ENCODE measurements around the gene ATG101.

ATG101 gene

DNA sequence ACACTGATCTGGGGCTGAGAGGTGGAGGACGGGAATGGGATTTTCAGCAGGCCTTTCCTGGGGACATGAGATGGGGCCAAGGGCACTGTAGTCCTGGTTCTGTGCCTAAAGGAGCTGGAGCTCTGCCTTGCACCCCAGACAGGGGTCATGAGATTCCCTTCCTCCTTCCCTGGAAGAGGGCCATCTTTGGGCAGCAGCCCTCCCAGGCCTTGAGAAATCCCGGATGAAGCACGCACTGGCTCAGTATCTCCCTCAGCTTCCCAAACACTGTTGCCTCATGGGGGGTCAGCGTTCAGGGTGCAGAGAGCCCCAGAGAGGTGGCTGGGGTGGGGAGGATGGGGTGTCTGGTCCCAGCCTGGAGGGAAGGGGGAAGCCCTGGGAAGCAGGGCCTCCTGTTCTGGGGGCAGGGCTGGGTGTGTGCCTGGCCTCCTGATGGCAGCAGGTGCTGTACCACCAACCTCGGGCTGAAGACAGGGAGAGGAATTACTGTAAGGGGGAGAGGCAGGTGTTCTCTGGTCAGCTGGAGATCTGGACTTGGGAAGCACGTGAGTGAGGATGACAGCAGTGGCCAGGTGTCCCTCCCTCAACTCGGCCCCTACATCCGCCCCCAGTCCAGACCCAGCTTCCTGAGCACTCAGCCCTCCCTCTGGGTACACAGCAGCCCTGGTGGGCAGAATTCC lies 26.9 kb upstream of the ATG101 start:
- Histone ChIP-seq H3K4me2 (ENCODE audit: low read length) (peak overlapping the region; percentile 91), H3F3A (ENCODE audit: control insufficient read depth, insufficient read depth) (0 out of 2 replicates have a peak, but pooled peaks cover 4% of the 10 kb centered on the region), H3K4me3 (ENCODE audit: low read length) (peak overlapping the region; percentile 71), H3K79me2 (ENCODE audit: control insufficient read depth, low read length) (peaks cover 34% of the 10 kb centered on the region), H3K27me3 (ENCODE audit: control insufficient read depth, low read length) (no peaks in the 10 kb centered on the region), H3K9me3 (ENCODE audit: control insufficient read depth, insufficient read depth, low read length) (no peaks in the 10 kb centered on the region), H4K20me1 (ENCODE audit: control insufficient read depth, insufficient read depth, low read depth, low read length) (no peaks in the 10 kb centered on the region), H3K9me2 (replicated peaks; ENCODE audit: control insufficient read depth, low read length) (no peaks in the 10 kb centered on the region), H3K4me1 (ENCODE audit: control insufficient read depth, low read length) (peaks cover 60% of the 10 kb centered on the region), H3K27ac (ENCODE audit: low read depth, low read length) (no peak overlapping the region), H3K36me3 (ENCODE audit: control insufficient read depth, low read length) (peaks cover 20% of the 10 kb centered on the region; the same call in 1 of the 2 replicates)
- TF ChIP-seq, protein P1, sequence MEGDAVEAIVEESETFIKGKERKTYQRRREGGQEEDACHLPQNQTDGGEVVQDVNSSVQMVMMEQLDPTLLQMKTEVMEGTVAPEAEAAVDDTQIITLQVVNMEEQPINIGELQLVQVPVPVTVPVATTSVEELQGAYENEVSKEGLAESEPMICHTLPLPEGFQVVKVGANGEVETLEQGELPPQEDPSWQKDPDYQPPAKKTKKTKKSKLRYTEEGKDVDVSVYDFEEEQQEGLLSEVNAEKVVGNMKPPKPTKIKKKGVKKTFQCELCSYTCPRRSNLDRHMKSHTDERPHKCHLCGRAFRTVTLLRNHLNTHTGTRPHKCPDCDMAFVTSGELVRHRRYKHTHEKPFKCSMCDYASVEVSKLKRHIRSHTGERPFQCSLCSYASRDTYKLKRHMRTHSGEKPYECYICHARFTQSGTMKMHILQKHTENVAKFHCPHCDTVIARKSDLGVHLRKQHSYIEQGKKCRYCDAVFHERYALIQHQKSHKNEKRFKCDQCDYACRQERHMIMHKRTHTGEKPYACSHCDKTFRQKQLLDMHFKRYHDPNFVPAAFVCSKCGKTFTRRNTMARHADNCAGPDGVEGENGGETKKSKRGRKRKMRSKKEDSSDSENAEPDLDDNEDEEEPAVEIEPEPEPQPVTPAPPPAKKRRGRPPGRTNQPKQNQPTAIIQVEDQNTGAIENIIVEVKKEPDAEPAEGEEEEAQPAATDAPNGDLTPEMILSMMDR (IDR thresholded peaks at IDR 0.05; ENCODE audit: low read depth, low read length, poor library complexity, severe bottlenecking): no peak
- TF ChIP-seq EZH2phosphoT487 (IDR thresholded peaks at IDR 0.05; ENCODE audit: borderline replicate concordance, low read length): no peak

DNA sequence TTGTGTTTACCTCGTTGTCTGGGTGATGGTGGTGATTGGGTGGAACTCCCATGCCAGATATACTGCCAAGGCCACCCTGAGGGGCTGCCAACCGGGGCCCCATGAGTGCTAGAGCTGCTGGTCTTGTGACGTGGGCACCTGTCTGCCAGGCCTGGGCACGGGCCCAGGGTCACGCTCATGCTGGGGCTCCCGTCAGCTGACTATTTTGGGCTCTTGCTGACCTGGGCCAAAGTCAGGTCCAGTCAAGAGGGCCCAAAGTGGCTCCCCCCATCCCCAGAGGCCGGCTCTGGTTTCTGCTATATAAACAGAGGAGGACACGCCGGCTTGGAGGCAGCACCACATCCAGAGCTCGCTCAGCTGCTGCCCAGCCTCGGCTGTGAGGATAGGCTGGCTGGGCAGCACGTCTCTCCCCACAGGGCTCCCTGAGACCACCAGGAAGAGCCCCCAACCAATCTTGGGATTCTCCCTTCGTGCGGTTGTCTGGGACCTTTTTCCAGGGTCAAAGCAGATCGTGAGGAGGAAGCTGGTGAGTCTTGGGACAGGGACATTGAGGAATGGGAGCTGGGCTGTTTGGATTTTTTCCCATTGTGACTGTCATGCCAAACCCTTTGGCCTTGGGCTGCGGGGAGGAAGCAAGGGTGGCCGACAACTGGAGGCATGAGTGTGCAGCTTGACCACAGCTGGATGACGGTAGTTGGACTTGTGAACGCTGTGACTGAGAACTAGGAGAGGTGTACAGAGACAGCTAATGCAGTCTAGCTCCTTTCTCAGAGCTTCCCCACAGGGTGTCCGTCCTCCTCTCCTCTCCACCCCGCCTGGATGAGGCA lies 26.2 kb upstream of the ATG101 start:
- Histone ChIP-seq H3K27me3 (ENCODE audit: control insufficient read depth, low read length) (no peaks in the 10 kb centered on the region), H3K4me2 (ENCODE audit: low read length) (no peak overlapping the region), H3K27ac (ENCODE audit: low read depth, low read length) (no peak overlapping the region), H3K4me1 (ENCODE audit: control insufficient read depth, low read length) (peaks cover 54% of the 10 kb centered on the region), H3F3A (ENCODE audit: control insufficient read depth, insufficient read depth) (0 out of 2 replicates have a peak, but pooled peaks cover 2% of the 10 kb centered on the region), H4K20me1 (ENCODE audit: control insufficient read depth, insufficient read depth, low read depth, low read length) (no peaks in the 10 kb centered on the region), H3K79me2 (ENCODE audit: control insufficient read depth, low read length) (peaks cover 29% of the 10 kb centered on the region), H3K9me2 (replicated peaks; ENCODE audit: control insufficient read depth, low read length) (no peaks in the 10 kb centered on the region), H3K4me3 (ENCODE audit: low read length) (no peak overlapping the region), H3K9me3 (ENCODE audit: control insufficient read depth, insufficient read depth, low read length) (no peaks in the 10 kb centered on the region), H3K36me3 (ENCODE audit: control insufficient read depth, low read length) (peaks cover 20% of the 10 kb centered on the region; the same call in 1 of the 2 replicates)
- TF ChIP-seq EZH2phosphoT487 (IDR thresholded peaks at IDR 0.05; ENCODE audit: borderline replicate concordance, low read length): no peak
- TF ChIP-seq, protein P1 (IDR thresholded peaks at IDR 0.05; ENCODE audit: low read depth, low read length, poor library complexity, severe bottlenecking): no peak

DNA sequence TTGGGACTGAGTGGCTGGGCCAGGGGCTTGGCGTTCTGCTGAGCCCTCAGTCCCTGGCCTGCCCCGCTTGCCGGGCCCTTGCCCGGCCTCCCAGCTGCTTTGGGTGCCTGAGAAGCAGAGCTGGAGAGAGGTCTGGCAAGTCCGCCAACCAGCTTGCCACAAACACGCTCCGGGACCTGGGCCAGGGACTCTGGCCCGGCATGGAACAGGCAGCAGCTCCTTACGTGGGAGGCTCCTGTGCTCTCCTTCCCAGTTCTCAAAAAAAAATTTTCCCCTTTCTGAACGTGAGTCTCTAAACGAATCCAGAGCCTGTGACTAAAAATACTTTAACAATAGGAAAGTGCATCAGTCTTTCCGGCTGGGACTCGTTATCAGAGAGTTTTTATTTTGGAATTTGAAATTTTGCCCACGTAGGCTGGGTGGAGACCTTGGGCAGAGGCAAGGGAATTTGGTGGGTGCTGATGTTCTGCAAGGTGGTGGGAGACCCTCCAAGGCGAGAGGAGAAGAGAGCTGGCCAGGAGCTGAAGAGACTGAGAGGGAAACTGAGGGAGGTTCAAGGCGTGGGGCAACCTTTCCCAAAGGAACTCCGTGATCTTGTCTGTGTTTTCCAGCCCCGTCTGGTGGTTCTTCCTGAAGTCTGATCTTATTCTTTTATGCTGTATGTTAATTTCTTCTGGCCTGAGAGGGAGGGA lies 25.3 kb upstream of the ATG101 start:
- no peaks in the 10 kb centered on the region for H3K9me2 ChIP-seq (replicated peaks; ENCODE audit: control insufficient read depth, low read length)
- H3F3A ChIP-seq (ENCODE audit: control insufficient read depth, insufficient read depth): 0 out of 2 replicates have a peak, but pooled peaks cover 2% of the 10 kb centered on the region
- H3K36me3 ChIP-seq (ENCODE audit: control insufficient read depth, low read length): peaks cover 20% of the 10 kb centered on the region; the same call in 1 of the 2 replicates
- H3K9me3 ChIP-seq (ENCODE audit: control insufficient read depth, insufficient read depth, low read length): no peaks in the 10 kb centered on the region
- no peak overlapping the region for H3K4me3 ChIP-seq (ENCODE audit: low read length)
- peaks cover 20% of the 10 kb centered on the region for H3K79me2 ChIP-seq (ENCODE audit: control insufficient read depth, low read length)
- H3K4me2 ChIP-seq (ENCODE audit: low read length): no peak overlapping the region
- no peak overlapping the region for H3K27ac ChIP-seq (ENCODE audit: low read depth, low read length)
- peaks cover 45% of the 10 kb centered on the region for H3K4me1 ChIP-seq (ENCODE audit: control insufficient read depth, low read length)
- TF ChIP-seq EZH2phosphoT487 (IDR thresholded peaks at IDR 0.05; ENCODE audit: borderline replicate concordance, low read length): no peak
- TF ChIP-seq, protein P1 (IDR thresholded peaks at IDR 0.05; ENCODE audit: low read depth, low read length, poor library complexity, severe bottlenecking): no peak
- H3K27me3 ChIP-seq (ENCODE audit: control insufficient read depth, low read length): no peaks in the 10 kb centered on the region
- no peaks in the 10 kb centered on the region for H4K20me1 ChIP-seq (ENCODE audit: control insufficient read depth, insufficient read depth, low read depth, low read length)
